Ishikawa (cell line): ENCODE measurements around the gene TRERF1.

Experiments used
- CEBPB ChIP-seq: IDR thresholded peaks from 2 replicates; pipeline ENCODE4 v1.6.1; 2012
- CREB1 ChIP-seq: IDR thresholded peaks from 2 replicates; pipeline ENCODE4 v1.6.1; 2012; ENCODE audit warnings: low read depth
- EGR1 ChIP-seq: IDR thresholded peaks from 2 replicates; pipeline ENCODE4 v1.6.1; 2012
- EP300 ChIP-seq: IDR thresholded peaks from 2 replicates; pipeline ENCODE4 v1.6.1; 2012; ENCODE audit warnings: borderline replicate concordance
- FOXM1 ChIP-seq: IDR thresholded peaks from 2 replicates; pipeline ENCODE4 v1.6.1; 2012; ENCODE audit warnings: low read depth, borderline replicate concordance
- NFIC ChIP-seq: IDR thresholded peaks from 2 replicates; pipeline ENCODE4 v1.6.1; 2012
- RAD21 ChIP-seq: IDR thresholded peaks from 2 replicates; pipeline ENCODE4 v1.6.1; 2012; ENCODE audit warnings: low read depth
- TAF1 ChIP-seq: IDR thresholded peaks from 2 replicates; pipeline ENCODE4 v1.6.1; 2012; ENCODE audit warnings: low read depth, mild to moderate bottlenecking
- TCF12 ChIP-seq: IDR thresholded peaks from 2 replicates; pipeline ENCODE4 v1.6.1; 2012; ENCODE audit warnings: low read depth
- TEAD4 ChIP-seq: IDR thresholded peaks from 2 replicates; pipeline ENCODE4 v1.6.1; 2012
- YY1 ChIP-seq: IDR thresholded peaks from 2 replicates; pipeline ENCODE4 v1.6.1; 2012; ENCODE audit warnings: low read depth
- ZBTB7A ChIP-seq: IDR thresholded peaks from 2 replicates; pipeline ENCODE4 v1.6.1; 2012; ENCODE audit warnings: low read depth
- TF ChIP-seq, protein P1 (sequence below): IDR thresholded peaks from 2 replicates; pipeline ENCODE4 v1.6.1; 2012
- TF ChIP-seq, protein P2 (sequence below): IDR thresholded peaks from 2 replicates; pipeline ENCODE4 v1.6.1; 2012
- TF ChIP-seq, protein P3 (sequence below): IDR thresholded peaks from 2 replicates; pipeline ENCODE4 v1.6.1; 2012; ENCODE audit warnings: low read depth, mild to moderate bottlenecking

The TRERF1 gene

DNA sequence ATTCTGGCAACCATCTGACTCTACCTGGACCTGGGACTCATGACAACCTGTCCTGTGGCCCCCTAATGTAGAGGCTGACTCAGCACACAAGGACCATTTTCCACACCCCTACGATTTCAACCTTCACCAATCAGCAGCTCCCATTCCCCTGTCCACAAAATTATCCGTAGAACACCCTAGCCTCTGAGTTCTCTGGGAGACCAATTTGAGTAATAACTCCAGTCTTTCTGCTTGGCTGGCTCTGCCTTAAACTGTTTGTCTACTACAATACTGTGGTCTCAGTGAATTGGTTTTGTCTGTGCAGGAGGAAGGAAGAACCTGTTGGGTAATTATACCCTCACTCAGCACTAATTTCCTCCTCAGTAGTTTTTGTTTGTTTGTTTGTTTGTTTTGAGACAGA, 134.7 kb downstream of the TRERF1 start:
- TF ChIP-seq CREB1, result no peak
- TF ChIP-seq NFIC, result no peak
- 0 out of 2 replicates have a peak, but pooled peaks have one; percentile 27 for TF ChIP-seq EP300

DNA sequence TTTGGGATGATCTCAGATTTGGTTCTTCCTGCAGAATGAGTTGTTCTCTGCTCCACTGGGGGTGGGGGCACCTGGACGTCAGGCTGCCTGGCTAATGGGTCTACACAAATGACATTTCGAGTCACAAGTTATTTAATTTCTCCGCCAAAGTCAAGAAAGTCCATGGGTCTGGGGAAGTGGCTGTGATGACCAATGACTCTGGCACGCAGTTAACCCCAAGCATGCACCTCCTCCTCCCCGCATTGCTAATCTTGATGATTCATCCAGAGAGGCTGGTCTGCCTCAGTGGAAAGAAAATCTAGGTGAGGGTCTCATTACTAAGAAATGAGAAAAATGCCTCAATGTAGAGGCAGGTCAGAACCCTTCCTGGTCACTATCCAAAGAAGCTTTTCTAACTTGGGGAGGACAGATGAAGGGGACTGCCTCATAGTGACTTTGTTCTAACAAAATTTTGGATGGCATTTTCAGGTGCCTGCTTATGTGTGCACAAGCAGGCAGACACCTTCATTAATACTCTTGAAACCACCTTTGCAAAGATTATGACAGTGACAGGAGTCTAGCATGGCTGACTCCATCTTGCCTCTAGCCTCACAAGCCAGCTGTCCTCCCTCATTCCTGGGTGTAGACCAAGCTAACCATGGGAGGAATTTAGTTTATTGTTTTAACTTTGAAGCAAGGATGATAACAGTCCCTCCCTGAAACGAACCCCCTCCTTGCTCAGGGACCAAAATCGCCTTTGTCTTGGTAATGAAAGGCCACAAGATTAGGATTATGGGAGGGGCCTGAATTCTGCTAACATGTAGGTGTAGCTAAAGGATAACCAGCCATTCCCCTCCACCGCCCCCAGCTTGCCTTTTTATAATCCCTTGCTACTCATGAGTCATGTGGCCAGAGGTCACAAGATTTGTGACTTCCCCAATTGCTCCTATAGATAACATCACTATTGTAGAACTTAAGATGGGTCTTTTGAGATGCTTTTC, 135.4 kb downstream of the TRERF1 start:
- TF ChIP-seq EGR1, result no peak
- 0 out of 2 replicates have a peak, but pooled peaks have one; percentile 33 for TF ChIP-seq YY1
- TF ChIP-seq NFIC, result peak; percentile 47
- peak; percentile 82 for TF ChIP-seq TCF12
- no peak for TF ChIP-seq CEBPB
- TF ChIP-seq ZBTB7A, result no peak
- peak; percentile 94 for TF ChIP-seq TEAD4
- TF ChIP-seq, protein P1, sequence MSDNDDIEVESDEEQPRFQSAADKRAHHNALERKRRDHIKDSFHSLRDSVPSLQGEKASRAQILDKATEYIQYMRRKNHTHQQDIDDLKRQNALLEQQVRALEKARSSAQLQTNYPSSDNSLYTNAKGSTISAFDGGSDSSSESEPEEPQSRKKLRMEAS, result no peak
- TF ChIP-seq EP300, result peak; percentile 88
- TF ChIP-seq, protein P2, sequence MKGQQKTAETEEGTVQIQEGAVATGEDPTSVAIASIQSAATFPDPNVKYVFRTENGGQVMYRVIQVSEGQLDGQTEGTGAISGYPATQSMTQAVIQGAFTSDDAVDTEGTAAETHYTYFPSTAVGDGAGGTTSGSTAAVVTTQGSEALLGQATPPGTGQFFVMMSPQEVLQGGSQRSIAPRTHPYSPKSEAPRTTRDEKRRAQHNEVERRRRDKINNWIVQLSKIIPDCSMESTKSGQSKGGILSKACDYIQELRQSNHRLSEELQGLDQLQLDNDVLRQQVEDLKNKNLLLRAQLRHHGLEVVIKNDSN, result no peak
- no peak; the same call in 1 of the 2 replicates for TF ChIP-seq FOXM1
- no peak for TF ChIP-seq CREB1
- TF ChIP-seq RAD21, result no peak
- TF ChIP-seq, protein P3, sequence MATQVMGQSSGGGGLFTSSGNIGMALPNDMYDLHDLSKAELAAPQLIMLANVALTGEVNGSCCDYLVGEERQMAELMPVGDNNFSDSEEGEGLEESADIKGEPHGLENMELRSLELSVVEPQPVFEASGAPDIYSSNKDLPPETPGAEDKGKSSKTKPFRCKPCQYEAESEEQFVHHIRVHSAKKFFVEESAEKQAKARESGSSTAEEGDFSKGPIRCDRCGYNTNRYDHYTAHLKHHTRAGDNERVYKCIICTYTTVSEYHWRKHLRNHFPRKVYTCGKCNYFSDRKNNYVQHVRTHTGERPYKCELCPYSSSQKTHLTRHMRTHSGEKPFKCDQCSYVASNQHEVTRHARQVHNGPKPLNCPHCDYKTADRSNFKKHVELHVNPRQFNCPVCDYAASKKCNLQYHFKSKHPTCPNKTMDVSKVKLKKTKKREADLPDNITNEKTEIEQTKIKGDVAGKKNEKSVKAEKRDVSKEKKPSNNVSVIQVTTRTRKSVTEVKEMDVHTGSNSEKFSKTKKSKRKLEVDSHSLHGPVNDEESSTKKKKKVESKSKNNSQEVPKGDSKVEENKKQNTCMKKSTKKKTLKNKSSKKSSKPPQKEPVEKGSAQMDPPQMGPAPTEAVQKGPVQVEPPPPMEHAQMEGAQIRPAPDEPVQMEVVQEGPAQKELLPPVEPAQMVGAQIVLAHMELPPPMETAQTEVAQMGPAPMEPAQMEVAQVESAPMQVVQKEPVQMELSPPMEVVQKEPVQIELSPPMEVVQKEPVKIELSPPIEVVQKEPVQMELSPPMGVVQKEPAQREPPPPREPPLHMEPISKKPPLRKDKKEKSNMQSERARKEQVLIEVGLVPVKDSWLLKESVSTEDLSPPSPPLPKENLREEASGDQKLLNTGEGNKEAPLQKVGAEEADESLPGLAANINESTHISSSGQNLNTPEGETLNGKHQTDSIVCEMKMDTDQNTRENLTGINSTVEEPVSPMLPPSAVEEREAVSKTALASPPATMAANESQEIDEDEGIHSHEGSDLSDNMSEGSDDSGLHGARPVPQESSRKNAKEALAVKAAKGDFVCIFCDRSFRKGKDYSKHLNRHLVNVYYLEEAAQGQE, result no peak
- TF ChIP-seq TAF1, result no peak

DNA sequence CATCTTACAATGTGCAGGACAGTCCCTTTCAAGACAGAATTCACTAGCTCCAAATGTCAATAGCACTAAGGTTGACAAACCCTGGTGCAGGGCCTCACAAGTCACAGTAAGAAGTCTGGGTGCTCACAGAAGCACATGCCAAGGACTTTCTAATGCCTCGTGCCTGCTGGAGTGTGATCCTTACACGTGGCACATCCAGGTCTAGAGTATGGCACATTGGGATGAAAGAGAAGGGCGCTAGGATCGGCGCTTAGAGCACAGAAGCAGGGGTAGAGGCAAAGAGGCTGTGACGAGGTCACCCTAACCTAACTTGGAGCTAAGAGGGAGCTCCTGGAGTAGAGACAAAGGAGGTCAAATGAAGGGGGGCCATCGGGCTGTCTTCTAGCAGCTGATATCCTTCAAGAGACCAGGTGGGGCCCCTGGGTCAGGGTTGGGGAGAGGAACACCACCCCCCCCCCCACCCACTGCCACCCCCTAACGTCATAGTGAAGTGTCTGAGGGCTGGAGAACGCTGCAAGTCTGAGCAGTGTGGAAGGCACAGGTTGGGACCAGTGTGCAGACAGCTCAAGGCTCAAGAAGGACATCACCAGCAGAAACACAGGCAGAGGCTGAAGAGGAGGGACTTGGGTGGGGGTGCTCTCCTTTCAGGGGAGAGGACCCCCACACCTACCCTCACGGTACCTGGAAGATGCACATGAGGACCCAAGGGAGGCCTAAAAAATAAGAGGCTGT, 136.3 kb downstream of the TRERF1 start:
- TF ChIP-seq, protein P1, result peak; percentile 83
- TF ChIP-seq TCF12, result no peak

DNA sequence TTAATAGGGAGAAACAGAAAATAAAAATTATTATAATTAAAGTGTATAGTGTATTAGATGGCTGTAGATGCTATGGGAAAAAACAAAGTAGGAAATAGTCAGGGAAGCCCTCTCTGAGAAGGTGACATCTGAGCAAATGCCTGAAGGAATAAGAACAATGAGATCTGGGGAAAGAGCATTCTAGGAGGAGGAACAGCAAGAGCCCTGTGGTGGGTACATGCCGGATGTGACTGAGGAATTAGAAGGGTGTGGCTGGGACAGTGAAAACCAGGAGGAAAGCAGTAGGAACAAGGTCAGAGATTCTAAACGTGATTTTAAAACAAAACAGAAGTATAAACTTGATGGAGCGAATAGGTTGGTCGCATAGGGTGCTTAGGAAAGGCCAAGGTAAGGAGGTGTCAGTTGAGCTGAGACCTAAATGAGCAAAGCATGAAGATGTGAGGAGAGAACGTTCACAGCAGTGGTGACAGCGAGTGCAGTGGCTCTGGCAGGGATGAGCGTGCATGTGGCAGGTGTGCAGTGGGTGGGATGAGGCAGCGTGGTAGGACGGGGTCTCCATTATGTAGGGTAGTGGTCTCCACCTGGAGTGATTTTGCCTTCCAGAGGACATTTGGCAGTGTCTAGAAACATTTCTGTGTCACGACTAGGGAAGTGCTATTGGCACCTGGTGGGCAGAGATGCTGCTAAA, 137.0 kb downstream of the TRERF1 start:
- TF ChIP-seq CEBPB (no peak), FOXM1 (peak; percentile 51; the same call in 1 of the 2 replicates), CREB1 (no peak), EGR1 (no peak), TAF1 (no peak), YY1 (no peak), ZBTB7A (no peak), RAD21 (no peak), TEAD4 (peak; percentile 46; the same call in 1 of the 2 replicates), NFIC (no peak; the same call in 1 of the 2 replicates), TCF12 (peak; percentile 24; the same call in 1 of the 2 replicates), EP300 (peak; percentile 61; the same call in 1 of the 2 replicates)
- TF ChIP-seq, protein P3, result no peak
- TF ChIP-seq, protein P1, result no peak
- TF ChIP-seq, protein P2, result no peak
